GM21737 (cell line): ENCODE measurements around the gene RTKN.
"Not testable (repeated sequence)": the region's sequence is repeated elsewhere in the genome, so short reads cannot be mapped to it uniquely, and the experiment has no call there.

Experiments used
- ATAC-seq: cut with Tn5 transposase; IDR thresholded peaks from one replicate; pipeline ENCODE4 v1.9.1; 2021; ENCODE audit warnings: mild to moderate bottlenecking, moderate library complexity; ENCODE audit not compliant: unreplicated experiment

RTKN gene

DNA sequence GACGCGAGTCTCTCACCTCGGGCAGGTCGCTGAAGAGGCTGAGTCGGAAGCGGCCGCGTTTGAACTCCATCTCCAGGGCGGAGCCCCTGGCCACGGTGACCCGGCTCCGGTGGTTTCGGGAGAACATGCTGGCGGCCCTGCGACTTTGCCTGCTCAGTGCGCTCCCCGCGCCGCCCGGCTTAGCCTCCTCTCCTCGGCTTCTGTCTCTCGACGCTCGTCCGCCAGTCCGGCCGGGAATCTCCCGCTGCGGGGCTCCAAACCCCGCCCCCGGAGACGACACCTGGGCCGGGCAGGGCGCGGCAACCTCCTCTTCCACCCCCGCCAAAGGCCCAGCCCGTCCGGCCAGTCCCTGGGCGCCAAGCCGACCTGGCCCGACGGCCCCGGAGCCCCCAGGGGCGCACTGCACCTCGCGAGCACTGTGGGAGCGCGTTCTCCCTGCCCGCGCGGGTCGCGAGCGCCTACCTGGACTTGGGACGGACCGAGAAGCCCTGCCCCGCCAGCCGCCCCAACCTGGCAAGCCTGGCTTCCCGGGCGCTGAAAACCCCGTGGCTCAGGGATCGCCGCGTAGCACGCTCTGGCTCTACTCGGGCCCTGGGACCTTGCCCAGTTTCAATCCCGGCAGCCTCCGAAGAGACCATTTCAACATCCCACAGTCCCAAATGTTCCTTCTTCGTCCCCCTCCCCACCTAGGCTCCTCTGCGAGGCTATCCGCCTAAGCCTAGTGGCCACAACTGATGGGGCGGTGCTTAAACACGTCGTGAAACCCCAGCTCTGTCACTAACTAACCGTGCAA is at the start of gene RTKN:
Gene RTKN, minus strand, starts transcription at position 248 of the 793 bp plus-strand sequence. Its CDS starts 121 bp downstream, at position 127.
- ATAC-seq = peak; percentile 39

DNA sequence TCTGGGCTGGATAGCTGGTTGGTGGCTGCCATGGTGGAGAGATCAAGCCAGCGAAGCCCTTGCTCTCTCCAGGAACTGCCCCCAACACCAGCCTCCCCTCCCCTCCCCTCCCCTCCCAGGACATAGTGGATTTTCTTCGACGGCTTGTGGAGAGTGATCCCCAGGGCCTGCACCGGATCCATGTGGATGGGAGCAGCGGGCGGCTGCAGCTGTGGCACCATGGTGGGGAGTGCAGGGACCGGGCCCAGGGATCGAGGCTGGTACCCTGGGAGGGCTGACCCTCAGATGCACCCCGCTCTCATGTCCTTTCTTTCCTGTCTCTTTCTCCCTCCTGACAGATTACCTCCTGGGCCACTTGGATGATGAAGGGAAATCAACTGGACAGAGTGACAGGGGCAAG is 48.2 kb upstream of the RTKN start:
- no peak for ATAC-seq

DNA sequence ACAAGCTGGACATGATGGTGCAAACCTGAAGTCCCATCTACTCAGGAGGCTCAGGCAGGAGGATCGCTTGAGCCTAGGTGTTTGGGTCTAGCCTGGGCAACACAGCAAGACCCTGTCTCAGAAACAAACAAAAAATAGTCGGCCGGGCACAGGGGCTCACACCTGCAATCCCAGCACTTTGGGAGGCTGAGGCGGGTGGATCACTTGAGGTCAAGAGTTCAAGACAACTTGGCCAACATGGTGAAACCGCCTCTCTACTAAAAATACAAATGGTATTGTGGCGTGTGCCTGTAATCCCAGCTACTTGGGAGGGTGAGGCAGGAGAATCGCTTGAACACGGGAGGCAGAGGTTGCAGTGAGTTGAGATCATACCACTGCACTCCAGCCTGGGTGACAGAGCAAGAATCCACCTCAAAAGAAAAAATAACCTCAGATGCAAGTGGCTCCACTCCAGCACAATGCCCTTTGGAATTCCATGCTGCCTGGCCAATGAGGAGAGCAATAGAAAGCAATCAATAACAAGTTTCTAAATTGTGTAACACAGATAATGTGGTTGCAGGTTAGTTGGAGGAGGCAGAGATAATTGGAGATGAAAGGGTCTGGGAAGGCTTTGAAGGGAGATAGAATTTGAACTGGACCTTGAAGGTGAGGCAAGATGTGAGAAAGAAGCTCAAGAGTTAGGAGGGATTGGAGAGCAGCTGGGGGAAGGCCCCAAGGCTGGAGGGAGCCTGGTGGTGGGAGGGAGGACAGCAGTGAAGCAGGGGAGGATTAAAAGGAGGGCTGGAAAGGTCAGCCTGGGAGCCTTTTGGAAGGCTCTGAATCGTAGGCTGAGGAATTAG is 47.1 kb upstream of the RTKN start:
- no peak for ATAC-seq

- ATAC-seq = no peak
These were observed 44.4 kb upstream of the RTKN start for GRCh38 chr2:74486141-74486540.

DNA sequence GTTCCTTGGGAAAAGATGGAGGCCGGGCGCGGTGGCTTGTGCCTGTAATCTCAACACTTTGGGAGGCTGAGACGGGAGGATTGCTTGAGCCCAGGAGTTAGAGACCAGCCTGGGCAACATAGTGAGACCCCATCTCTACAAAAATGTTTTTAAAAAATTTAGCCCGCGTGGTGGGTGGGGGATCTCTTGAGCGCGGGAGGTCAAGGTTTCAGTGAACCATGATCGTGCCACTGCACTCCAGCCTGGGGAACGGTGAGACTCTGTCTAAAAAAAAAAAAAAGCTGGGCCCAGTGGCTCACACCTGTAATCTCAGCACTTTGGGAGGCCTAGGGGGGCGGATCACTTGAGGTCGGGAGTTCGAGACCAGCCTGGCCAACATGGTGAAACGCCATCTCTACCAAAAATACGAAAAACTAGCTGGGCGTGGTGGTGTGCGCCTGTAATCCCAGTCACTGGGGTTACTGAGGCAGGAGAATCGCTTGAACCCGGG is 42.0 kb upstream of the RTKN start:
- ATAC-seq = not testable (repeated sequence)

DNA sequence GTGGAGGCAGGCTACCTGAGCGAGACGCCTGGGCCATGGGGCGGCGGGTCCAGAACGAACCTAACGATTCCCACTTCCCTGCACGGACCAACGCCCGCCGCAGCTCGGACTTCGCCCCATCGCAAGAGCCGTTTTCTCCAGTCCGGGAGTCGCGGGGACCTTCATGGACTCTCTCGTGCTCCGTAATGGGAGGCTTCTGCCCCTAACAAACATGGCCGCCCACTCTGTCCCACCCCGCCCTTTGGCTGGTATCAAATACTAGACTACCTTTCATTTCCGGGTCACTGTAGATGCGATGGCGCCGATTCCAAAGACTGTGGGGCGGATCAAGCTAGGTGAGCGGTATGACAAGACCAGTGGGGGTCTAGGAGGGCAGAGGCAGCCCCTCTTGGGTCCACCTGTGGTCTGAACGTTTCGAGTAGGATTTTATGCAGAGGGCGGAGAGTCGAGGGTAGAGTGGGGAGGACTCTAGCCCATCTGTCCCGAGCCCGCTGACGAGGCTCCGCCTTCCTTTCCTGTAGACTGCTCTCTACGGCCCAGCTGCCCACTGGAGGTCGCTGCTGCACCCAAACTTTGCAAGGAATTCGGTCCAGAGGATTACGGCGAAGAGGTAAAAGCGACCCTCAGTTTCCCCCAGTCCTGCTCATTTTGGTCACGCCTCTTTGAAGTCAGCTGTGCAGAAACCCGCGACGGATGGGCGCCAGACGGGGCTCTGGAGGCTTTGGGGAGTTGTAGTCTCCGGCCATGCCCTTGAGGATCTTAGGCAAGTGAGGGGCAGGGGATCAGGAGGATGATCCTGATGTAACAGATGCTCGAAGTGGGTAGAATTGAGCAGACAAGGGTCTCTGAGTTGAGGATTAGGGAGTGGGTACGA is 41.3 kb upstream of the RTKN start, which contains the start of the genes CCDC142 and TTC31:
Gene CCDC142, minus strand, starts transcription at position 198 of the 874 bp plus-strand sequence. Its CDS starts 161 bp downstream, at position 37.
Gene TTC31, plus strand, starts transcription at position 281 of the 874 bp plus-strand sequence. Its CDS starts 15 bp downstream, at position 296.
- ATAC-seq = peak; percentile 83

DNA sequence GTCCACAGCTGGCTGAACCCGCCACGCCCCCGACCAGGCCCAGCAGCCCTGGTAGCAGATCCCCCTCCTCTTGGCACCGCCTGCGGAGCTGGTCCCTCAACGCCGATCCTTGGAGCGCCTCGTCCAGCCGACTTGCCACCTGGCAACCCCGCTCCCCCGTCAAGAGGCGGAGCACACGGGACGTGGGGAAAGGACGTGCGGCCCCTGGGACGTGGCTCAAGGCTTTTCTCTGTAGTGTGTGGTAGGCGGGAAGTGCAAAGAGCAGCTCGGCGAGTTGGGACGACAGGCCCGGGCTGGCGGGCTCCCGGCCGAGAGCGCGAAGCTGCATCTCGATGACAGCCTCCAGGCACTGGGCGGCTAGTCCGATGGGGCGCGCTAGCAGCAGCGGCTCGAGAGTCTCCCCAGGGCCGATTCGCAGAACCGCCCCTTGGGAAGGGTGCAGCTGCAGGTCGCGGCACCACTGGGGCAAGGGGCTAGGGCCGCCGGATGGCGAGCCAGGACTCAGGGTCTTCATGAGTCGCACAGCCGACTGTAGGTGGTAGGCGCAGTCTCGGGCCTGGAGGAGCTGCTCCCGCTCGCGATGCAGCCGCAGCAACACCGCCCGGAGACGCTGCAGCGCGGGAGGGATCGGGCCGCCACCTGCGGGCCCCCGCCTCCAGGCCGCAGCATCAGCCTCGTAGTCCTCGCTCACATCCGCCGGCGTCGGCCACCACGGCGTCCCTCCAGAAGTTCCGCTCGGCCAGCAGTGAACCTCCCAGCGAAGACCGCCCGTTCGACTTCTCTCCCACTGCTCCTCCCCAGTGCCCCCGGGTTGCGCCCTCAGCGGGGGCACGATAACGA is 40.4 kb upstream of the RTKN start:
- ATAC-seq = peak; percentile 32

GRCh38 chr2:74481431-74481830 is 39.7 kb upstream of the RTKN start:
- no peak for ATAC-seq

DNA sequence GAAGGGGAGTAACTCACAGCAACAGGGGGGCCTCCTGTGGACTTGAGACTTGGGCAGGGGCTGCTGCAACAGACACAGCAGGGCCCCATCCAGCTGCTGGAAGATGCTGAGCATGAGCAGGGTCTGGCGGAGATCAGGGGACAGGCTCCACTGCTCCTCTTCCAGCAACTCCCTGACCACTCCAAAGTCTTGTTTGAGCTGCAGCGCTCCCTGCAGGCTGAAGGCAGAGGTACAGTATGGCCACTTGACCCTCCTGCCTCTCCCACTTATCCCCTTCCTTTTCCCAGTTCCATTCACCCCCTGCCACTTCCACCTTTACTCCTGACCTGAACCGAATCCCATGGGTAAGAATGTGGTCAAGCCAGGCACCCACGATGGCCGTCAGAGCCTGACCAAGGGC is 33.2 kb upstream of the RTKN start:
- ATAC-seq = no peak

DNA sequence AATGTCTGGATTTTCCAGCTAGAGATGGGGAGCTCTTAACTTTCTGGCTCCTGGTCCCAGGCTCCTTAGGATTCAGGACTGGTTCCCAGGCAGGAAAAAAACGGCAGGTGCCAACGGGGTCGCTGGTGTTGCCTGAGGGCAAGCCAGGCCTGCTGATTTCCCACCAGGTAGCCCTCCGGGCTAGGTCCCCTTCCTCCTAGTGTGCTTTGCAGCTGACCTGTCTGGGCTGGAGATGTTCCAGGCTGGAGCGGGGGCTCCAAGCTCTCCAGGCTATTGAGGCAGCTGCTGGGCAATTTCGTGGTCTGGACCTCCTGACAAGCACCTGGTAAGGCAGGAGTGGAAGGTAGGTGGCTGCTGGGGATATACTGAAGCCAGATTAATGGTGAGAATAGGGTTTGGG is 32.7 kb upstream of the RTKN start:
- no peak for ATAC-seq

GRCh38 chr2:74472945-74473258 is 31.2 kb upstream of the RTKN start:
- ATAC-seq = no peak

GRCh38 chr2:74472086-74472944 is 30.6 kb upstream of the RTKN start, which contains the start of gene MRPL53:
TSS of gene MRPL53 (minus strand) at chr2:74472680. CDS start at chr2:74472660, 20 bp downstream.
- ATAC-seq = peak; percentile 76

DNA sequence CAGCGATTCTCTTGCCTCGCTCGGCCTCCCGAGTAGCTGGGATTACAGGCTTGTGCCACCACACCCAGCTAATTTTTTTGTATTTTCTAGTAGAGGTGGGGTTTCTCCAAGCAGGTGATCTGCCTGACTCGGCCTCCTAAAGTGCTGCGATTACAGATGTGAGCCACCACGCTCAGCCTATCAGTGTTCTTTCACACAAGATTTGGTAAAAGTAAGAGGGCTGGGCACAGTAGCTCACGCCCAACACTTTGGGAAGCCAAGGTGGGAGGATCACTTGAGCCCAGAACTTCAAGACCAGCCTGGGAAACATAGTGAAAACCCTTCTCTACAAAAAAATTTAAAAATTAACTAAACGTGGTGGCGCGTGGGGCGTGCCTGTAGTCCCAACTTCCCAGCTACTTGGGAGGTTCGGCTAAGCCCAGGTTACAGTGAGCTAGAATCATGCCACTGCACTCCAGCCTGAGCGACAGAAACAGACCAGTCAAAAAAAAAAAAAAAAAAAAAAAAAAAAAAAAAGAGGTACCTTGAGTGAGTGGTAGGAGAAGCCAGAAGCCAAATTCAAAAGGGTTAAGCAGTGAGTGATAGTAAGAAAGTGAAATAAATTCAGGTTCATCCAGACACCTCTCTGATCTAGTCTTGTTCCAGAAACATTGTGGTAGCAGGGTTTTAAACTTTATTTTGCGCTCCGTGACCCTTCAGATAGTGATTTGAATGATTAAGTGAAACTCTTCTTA is 29.8 kb upstream of the RTKN start:
- ATAC-seq = no peak

GRCh38 chr2:74470742-74471141 is 29.0 kb upstream of the RTKN start:
- not testable (repeated sequence) for ATAC-seq

GRCh38 chr2:74464406-74464805 is 22.7 kb upstream of the RTKN start:
- peak; percentile 15 for ATAC-seq

- ATAC-seq = no peak
These were observed 21.0 kb upstream of the RTKN start for GRCh38 chr2:74462786-74463105.

GRCh38 chr2:74462054-74462785 is 20.5 kb upstream of the RTKN start:
- no peak for ATAC-seq
